GM18507 (cell line): ENCODE data around the gene RECK.

Experiments used
- DNase-seq: peaks from one replicate; pipeline ENCODE4 v3.0.0; 2011; ENCODE audit warnings: low read depth; ENCODE audit not compliant: insufficient read length; ENCODE audit errors: extremely low spot score
- FAIRE-seq: peaks from 2 replicates; lab custom pipeline; 2011; peaks lifted over from hg19 to GRCh38; lab: Jason Lieb, UNC

The RECK gene

DNA sequence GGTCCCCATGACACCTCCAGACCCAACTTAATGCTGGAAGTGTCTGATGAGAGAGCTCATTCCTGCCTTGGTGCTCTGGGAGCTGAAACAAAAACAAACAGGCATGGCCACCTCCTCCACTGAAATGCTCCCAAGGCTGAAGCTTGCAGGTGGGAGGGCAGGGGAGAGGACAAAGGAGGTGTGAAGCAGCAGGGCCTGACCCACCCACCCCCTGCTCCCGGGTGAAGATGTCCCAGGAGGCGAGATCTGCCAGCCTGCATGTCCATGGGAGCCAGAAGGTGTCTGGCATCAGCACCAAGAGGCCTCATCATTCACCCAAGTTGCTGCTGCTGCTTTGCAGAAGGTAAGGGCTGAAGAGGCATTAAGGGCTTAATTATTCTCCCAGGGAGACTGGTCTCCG is 128.3 kb downstream of the RECK start:
- FAIRE-seq (no peak), DNase-seq (no peak)

DNA sequence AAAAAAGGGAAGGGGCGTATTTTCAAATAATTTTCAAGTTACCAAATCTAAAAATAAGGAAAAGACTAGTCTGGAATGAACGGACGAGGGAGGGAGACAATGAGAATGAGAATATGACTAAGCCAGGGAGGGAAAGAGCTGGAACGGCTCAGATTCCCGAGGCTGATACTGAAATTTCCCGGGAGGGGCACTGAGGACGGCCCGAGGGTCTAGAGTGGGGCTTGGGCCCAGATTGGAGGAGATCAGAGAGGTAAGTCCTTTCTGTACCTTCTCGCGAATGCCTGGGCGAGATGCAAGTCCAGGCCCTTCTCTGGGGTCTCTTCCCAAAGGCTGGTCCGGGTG is 129.1 kb downstream of the RECK start:
- FAIRE-seq = no peak
- DNase-seq = no peak

DNA sequence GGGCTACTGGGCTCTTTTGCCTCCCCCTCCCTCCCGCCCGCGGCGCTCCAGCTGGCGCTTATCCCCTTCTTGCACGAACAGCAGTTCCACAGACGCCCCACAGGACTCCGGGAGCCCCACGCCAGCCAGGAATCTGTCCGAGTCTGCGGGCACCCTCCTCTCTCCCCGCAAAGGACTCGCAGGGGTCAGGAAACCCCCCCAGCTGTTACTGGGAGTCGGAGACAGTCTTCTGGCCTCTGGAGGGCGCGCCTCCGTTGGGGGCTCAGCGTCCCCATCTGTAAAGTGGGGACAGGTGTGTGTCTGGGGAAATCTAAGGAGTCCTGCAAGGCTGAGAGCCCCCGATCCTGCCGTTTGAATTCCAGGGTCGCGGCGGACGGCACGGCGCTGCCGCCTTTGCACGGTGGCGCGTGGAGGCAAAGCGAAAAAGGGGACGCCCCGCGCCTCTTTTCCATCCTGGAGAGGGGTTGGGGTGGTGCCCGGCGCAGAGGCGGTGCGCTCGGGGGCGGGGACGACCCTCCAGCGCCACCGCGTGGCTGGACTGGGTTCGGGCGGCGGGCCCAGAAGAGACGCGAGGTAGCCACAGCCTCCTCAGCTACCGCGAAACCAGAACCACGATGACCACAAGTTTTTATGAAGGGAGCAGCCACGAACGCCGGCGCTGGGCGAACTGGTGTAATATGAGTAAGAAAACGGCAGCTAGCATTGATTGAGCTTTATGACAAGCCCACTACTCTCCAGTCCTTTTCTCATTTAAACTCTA is 129.6 kb downstream of the RECK start:
- FAIRE-seq (peak; percentile 89), DNase-seq (peak; percentile 80)

DNA sequence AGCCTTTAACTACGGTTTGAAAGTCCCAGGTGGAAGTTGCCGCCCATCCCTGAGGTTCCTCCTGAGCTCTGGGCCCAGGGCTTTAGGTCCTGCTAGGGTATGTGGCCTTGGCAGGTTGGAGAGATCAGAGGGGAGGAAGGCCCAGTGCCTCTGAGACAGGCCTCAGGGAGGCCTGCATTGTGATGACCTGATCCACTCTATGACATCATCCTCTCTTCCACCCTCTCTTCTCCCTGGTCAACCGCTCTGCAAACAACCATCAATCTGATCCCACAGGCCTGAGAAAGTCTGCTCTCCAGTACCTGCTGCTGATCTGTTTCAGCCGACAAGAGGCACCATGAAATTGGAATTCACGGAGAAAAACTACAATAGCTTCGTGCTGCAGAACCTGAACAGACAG is 132.5 kb downstream of the RECK start, which contains the start of gene CCIN:
Gene CCIN (plus strand): TSS at position 223 of the 400 bp plus-strand sequence. CDS start 115 bp downstream, at position 338.
- FAIRE-seq (no peak), DNase-seq (no peak)

DNA sequence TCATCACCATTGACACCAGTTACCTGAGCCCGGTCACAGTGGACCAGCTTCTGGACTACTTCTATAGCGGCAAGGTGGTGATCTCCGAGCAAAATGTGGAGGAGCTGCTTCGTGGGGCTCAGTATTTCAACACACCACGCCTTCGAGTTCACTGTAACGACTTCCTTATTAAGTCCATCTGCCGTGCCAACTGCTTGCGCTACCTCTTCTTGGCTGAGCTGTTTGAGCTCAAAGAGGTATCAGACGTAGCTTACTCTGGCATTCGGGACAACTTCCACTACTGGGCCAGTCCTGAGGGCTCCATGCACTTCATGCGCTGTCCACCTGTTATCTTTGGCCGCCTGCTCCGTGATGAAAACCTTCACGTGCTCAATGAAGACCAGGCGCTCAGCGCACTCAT is 133.0 kb downstream of the RECK start:
- DNase-seq = no peak
- FAIRE-seq = no peak

DNA sequence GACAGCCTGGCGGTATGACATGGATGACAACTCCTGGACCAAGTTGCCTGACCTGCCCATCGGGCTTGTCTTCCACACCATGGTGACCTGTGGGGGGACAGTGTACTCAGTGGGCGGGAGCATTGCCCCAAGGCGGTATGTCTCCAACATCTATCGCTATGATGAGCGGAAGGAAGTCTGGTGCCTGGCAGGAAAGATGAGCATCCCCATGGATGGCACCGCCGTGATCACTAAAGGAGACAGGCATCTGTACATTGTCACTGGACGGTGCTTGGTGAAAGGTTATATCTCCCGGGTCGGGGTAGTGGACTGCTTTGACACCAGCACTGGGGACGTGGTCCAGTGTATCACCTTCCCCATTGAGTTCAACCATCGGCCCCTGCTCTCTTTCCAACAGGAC is 133.8 kb downstream of the RECK start:
- no peak for FAIRE-seq
- no peak for DNase-seq

DNA sequence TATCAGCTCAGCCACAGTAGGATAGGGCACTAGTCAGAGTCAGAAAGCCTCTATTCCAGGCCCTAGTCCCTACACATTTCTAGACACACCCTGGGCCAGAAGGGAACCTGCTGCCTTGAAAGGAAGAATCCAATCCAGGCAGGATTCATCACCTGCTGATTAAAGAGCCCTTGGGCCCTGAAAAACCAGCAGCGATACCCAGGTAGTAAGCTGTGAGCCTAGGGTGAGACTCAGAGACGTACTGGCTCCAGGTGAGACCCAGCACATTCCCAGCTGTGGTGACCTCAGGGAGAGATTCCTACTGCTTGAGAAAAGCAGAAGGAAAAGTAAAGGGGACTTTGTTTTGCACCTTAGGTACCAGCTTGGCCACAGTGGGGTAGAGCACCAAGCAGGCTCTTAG is 137.1 kb downstream of the RECK start:
- FAIRE-seq = no peak
- no peak for DNase-seq
